Measurements from ENCODE around the gene CLP1. TPM values are rescaled to one million over a fixed set of nuclear protein-coding genes. Genes with fewer than 3 reads are reported as not detected.

The CLP1 gene
- polyA plus RNA-seq, 1 of the 3 experiments (the other 2 are of a cell fraction): 18.1 TPM

- H3K9me2 ChIP-seq: no peaks in the 10 kb centered on the region
- no peak overlapping the region for H3K27ac ChIP-seq (ENCODE audit: low read depth in 2 of 2, low read length in 1 of 2)
- H3F3A ChIP-seq (replicated peaks; ENCODE audit: insufficient read depth): peaks cover 10% of the 10 kb centered on the region
- no peak for DNase-seq
- H3K9ac ChIP-seq: no peak overlapping the region
- no peak overlapping the region for H3K4me2 ChIP-seq
- H2AFZ ChIP-seq (ENCODE audit: low read depth): no peak overlapping the region
- H3K4me1 ChIP-seq (ENCODE audit: control insufficient read depth in 1 of 2, insufficient read depth in 2 of 2, low read depth in 1 of 2, low read length in 1 of 2): peaks cover 0 to 2% of the 10 kb centered on the region in 2 experiments; a peak in 2 of 4 replicates
- H3K9me3 ChIP-seq: no peaks in the 10 kb centered on the region
- POLR2A ChIA-PET: no interaction called here
- H3K79me2 ChIP-seq (ENCODE audit: insufficient read depth): peaks cover 36% of the 10 kb centered on the region
- 97% methylated on average over 14 of the region's 14 CpGs for WGBS (ENCODE audit: low lambda C conversion rate)
- H3K36me3 ChIP-seq (replicated peaks in 1 of 2; ENCODE audit: control insufficient read depth in 1 of 2, insufficient read depth in 2 of 2, low read length in 1 of 2): peaks cover 24 to 27% of the 10 kb centered on the region in 2 experiments
- no peaks in the 10 kb centered on the region for H3K27me3 ChIP-seq (ENCODE audit: insufficient read depth)
- H3K4me3 ChIP-seq (ENCODE audit: low read depth in 2 of 2, low read length in 1 of 2): no peak overlapping the region
- CTCF ChIA-PET: interaction anchor here (1.2 kb wide), 1 partner anchor 92 kb away, joined by 3 read pairs; the partner anchor contains the start of gene UBE2L6
- TF ChIP-seq FOXJ3 (CRISPR knock-in tag; IDR thresholded peaks at IDR 0.05): no peak
- TF ChIP-seq RCOR1 (IDR thresholded peaks at IDR 0.05; ENCODE audit: low read length): no peak
- TF ChIP-seq IRF3 (IDR thresholded peaks at IDR 0.05; ENCODE audit: low read depth, low read length): no peak
- no peak for TF ChIP-seq NFIC (IDR thresholded peaks at IDR 0.05; ENCODE audit: borderline replicate concordance)
- H4K20me1 ChIP-seq (ENCODE audit: insufficient read depth): no peaks in the 10 kb centered on the region
Observed at GRCh38 chr11:57659669-57660068, 2.1 kb downstream of the CLP1 start.

- H3K9ac ChIP-seq: no peak overlapping the region
- peaks cover 24 to 27% of the 10 kb centered on the region in 2 experiments for H3K36me3 ChIP-seq (replicated peaks in 1 of 2; ENCODE audit: control insufficient read depth in 1 of 2, insufficient read depth in 2 of 2, low read length in 1 of 2)
- no peaks in the 10 kb centered on the region for H4K20me1 ChIP-seq (ENCODE audit: insufficient read depth)
- H3K27ac ChIP-seq (ENCODE audit: low read depth in 2 of 2, low read length in 1 of 2): no peak overlapping the region
- TF ChIP-seq CTCF (IDR thresholded peaks at IDR 0.05) (peak; percentile 22; the same call in 1 of the 2 replicates), RAD21 (IDR thresholded peaks at IDR 0.05; ENCODE audit: low read length) (peak; percentile 15; the same call in 1 of the 2 replicates), NFIC (IDR thresholded peaks at IDR 0.05; ENCODE audit: borderline replicate concordance) (no peak)
- ChIA-PET POLR2A (no interaction called here), CTCF (interaction anchor here (0.9 to 1.6 kb wide), 3 partner anchors 19 to 138 kb away, joined by 3 to 7 read pairs (median 4); partner anchors contain the start of gene UBE2L6)
- no peak overlapping the region for H3K4me3 ChIP-seq (ENCODE audit: low read depth in 2 of 2, low read length in 1 of 2)
- no peak overlapping the region for H2AFZ ChIP-seq (ENCODE audit: low read depth)
- H3K79me2 ChIP-seq (ENCODE audit: insufficient read depth): peaks cover 33% of the 10 kb centered on the region
- H3F3A ChIP-seq (replicated peaks; ENCODE audit: insufficient read depth): no peaks in the 10 kb centered on the region
- H3K4me2 ChIP-seq: no peak overlapping the region
- H3K27me3 ChIP-seq (ENCODE audit: insufficient read depth): no peaks in the 10 kb centered on the region
- H3K4me1 ChIP-seq (ENCODE audit: control insufficient read depth in 1 of 2, insufficient read depth in 2 of 2, low read depth in 1 of 2, low read length in 1 of 2): peaks cover 3 to 6% of the 10 kb centered on the region in 2 experiments; a peak in 3 of 4 replicates
- no peaks in the 10 kb centered on the region for H3K9me3 ChIP-seq
- no peak for DNase-seq
- 77% methylated on average over 4 of the region's 4 CpGs for WGBS (ENCODE audit: low lambda C conversion rate)
- no peaks in the 10 kb centered on the region for H3K9me2 ChIP-seq
Observed at GRCh38 chr11:57662893-57663292, 5.3 kb downstream of the CLP1 start.

- TF ChIP-seq RAD21 (IDR thresholded peaks at IDR 0.05; ENCODE audit: low read length): no peak
- Histone ChIP-seq H3K27ac (ENCODE audit: low read depth in 2 of 2, low read length in 1 of 2) (no peak overlapping the region), H3K4me3 (ENCODE audit: low read depth in 2 of 2, low read length in 1 of 2) (no peak overlapping the region), H2AFZ (ENCODE audit: low read depth) (no peak overlapping the region), H3K36me3 (replicated peaks in 1 of 2; ENCODE audit: control insufficient read depth in 1 of 2, insufficient read depth in 2 of 2, low read length in 1 of 2) (peaks cover 24 to 27% of the 10 kb centered on the region in 2 experiments), H3F3A (replicated peaks; ENCODE audit: insufficient read depth) (no peaks in the 10 kb centered on the region), H3K9me3 (no peaks in the 10 kb centered on the region), H3K79me2 (ENCODE audit: insufficient read depth) (peaks cover 33% of the 10 kb centered on the region), H3K27me3 (ENCODE audit: insufficient read depth) (no peaks in the 10 kb centered on the region), H3K9me2 (no peaks in the 10 kb centered on the region), H4K20me1 (ENCODE audit: insufficient read depth) (no peaks in the 10 kb centered on the region), H3K9ac (no peak overlapping the region), H3K4me1 (ENCODE audit: control insufficient read depth in 1 of 2, insufficient read depth in 2 of 2, low read depth in 1 of 2, low read length in 1 of 2) (peaks cover 3 to 6% of the 10 kb centered on the region in 2 experiments; a peak in 3 of 4 replicates), H3K4me2 (no peak overlapping the region)
- CTCF ChIA-PET: interaction anchor here (3.8 kb wide), 1 partner anchor 95 kb away, joined by 12 read pairs; the partner anchor contains the start of gene UBE2L6
- DNase-seq: no peak
- POLR2A ChIA-PET: no interaction called here
- WGBS (ENCODE audit: low lambda C conversion rate): 83% methylated on average over 9 of the region's 9 CpGs
Observed at GRCh38 chr11:57663975-57664374, 6.4 kb downstream of the CLP1 start.
